C1 segment of cervical spinal cord (tissue), 14 donors: ENCODE data around the gene GGTA1.
"Not testable (repeated sequence)": the region's sequence is repeated elsewhere in the genome, so short reads cannot be mapped to it uniquely, and the experiment has no call there.

Source experiments
- DNase-seq, 14 donors: peaks; one replicate each; lab custom pipeline; 2025; lab: John Stamatoyannopoulos, UW

The GGTA1 gene

GRCh38 chr9:121499427-121500164 lies at the start of gene GGTA1:
TSS of gene GGTA1 (minus strand) at chr9:121499844. CDS start at chr9:121467922, 31,922 bp downstream.
- peak in 3 of 14 donors; percentile 21 to 44 (median 38) for DNase-seq

GRCh38 chr9:121548666-121549065 lies 49.0 kb upstream of the GGTA1 start:
- no peak for DNase-seq

- DNase-seq: peak in 13 of 14 donors; percentile 44 to 90 (median 83)
Observed at GRCh38 chr9:121545875-121546423, 46.3 kb upstream of the GGTA1 start.

GRCh38 chr9:121545150-121545874 lies 45.7 kb upstream of the GGTA1 start:
- DNase-seq: no peak

- no peak for DNase-seq
Observed at GRCh38 chr9:121542025-121542424, 42.4 kb upstream of the GGTA1 start.

GRCh38 chr9:121541256-121541655 lies 41.6 kb upstream of the GGTA1 start:
- no peak for DNase-seq

GRCh38 chr9:121538221-121538620 lies 38.6 kb upstream of the GGTA1 start:
- DNase-seq: no peak

- peak in 1 of 14 donors; percentile 1 for DNase-seq
Observed at GRCh38 chr9:121537283-121537682, 37.6 kb upstream of the GGTA1 start.

GRCh38 chr9:121532881-121533280 lies 33.2 kb upstream of the GGTA1 start:
- DNase-seq: no peak

- peak in 10 of 14 donors; percentile 0 to 74 (median 30) for DNase-seq
Observed at GRCh38 chr9:121529237-121529987, 29.8 kb upstream of the GGTA1 start.

GRCh38 chr9:121528642-121529041 lies 29.0 kb upstream of the GGTA1 start:
- DNase-seq: peak in 1 of 14 donors; percentile 1

- no peak for DNase-seq
Observed at GRCh38 chr9:121527371-121527770, 27.7 kb upstream of the GGTA1 start.

- not testable (repeated sequence) for DNase-seq
Observed at GRCh38 chr9:121519688-121520087, 20.0 kb upstream of the GGTA1 start.

GRCh38 chr9:121518634-121519033 lies 19.0 kb upstream of the GGTA1 start:
- no peak for DNase-seq

- DNase-seq: not testable (repeated sequence)
Observed at GRCh38 chr9:121513166-121513565, 13.5 kb upstream of the GGTA1 start.

- no peak for DNase-seq
Observed at GRCh38 chr9:121510766-121511550, 11.3 kb upstream of the GGTA1 start.

- DNase-seq: no peak
Observed at GRCh38 chr9:121509180-121509579, 9.5 kb upstream of the GGTA1 start.

GRCh38 chr9:121508415-121508814 lies 8.8 kb upstream of the GGTA1 start:
- DNase-seq: no peak

GRCh38 chr9:121505903-121506735 lies 6.5 kb upstream of the GGTA1 start:
- DNase-seq: no peak

GRCh38 chr9:121503444-121503843 lies 3.8 kb upstream of the GGTA1 start:
- DNase-seq: peak in 1 of 14 donors; percentile 25
